Measurements from ENCODE around the gene KIAA1755. TPM values are rescaled to one million over a fixed set of nuclear protein-coding genes. Genes with fewer than 3 reads are reported as not detected.

KIAA1755 gene
- total RNA-seq, 1 experiment from 2014 or later, result 0.17 TPM

GRCh38 chr20:38181207-38181801 is 79.2 kb downstream of the KIAA1755 start:
- peaks cover 4% of the 10 kb centered on the region for H3K27me3 Mint-ChIP-seq (ENCODE audit: low read depth)
- H3K36me3 Mint-ChIP-seq (ENCODE audit: insufficient read depth in 1 of 3, low read depth in 3 of 3), result no peaks in the 10 kb centered on the region
- peaks cover 0 to 3% of the 10 kb centered on the region in 2 experiments; a peak in 1 of 4 replicates for H3K4me1 Mint-ChIP-seq
- no peak overlapping the region for H3K14ac ChIP-seq (ENCODE audit: insufficient read depth, low read length)
- H3K56ac ChIP-seq (ENCODE audit: insufficient read length, low read depth, low read length), result no peak overlapping the region
- no peak overlapping the region for H3K4ac ChIP-seq (ENCODE audit: low read depth, low read length)
- H3K79me2 ChIP-seq (ENCODE audit: insufficient read depth, low read length), result no peaks in the 10 kb centered on the region
- H2BK120ac ChIP-seq (ENCODE audit: low read depth, low read length, poor library complexity, severe bottlenecking), result no peak overlapping the region
- WGBS (ENCODE audit: extremely low coverage, insufficient read length, low lambda C conversion rate), result no CpG with 5 or more reads among the region's 7 CpGs
- no peak overlapping the region for H2BK15ac ChIP-seq (ENCODE audit: low read depth, low read length)
- no peak for DNase-seq
- no peak overlapping the region for H2AFZ ChIP-seq (ENCODE audit: low read length)
- H3K27ac Mint-ChIP-seq, result no peak overlapping the region
- H4K8ac ChIP-seq (replicated peaks; ENCODE audit: insufficient read length, low read depth, low read length), result no peak overlapping the region
- no peak overlapping the region for H2BK5ac ChIP-seq (ENCODE audit: insufficient read length, low read length)
- no peak overlapping the region for H3T11ph ChIP-seq (ENCODE audit: low read length)
- H3K23me2 ChIP-seq (ENCODE audit: insufficient read length, low read depth, low read length, poor library complexity, severe bottlenecking), result no peaks in the 10 kb centered on the region
- H2BK12ac ChIP-seq (ENCODE audit: insufficient read length, low read depth, low read length), result no peak overlapping the region
- H3K9ac ChIP-seq (ENCODE audit: extremely low read depth, insufficient read length, low read length), result no peak overlapping the region
- H3K18ac ChIP-seq (ENCODE audit: insufficient read length, low read depth, low read length), result no peak overlapping the region
- no peaks in the 10 kb centered on the region for H3K27me3 ChIP-seq (ENCODE audit: insufficient read depth, low read length)
- no peaks in the 10 kb centered on the region for H3K9me3 Mint-ChIP-seq
- no peak overlapping the region for H3K4me2 ChIP-seq (ENCODE audit: insufficient read depth, insufficient read length, low read length)
- TF ChIP-seq CTCF (conservative IDR thresholded peaks at IDR 0.05), result no peak
- H2AK5ac ChIP-seq (ENCODE audit: insufficient read length, low read length), result no peak overlapping the region
- no peaks in the 10 kb centered on the region for H3K79me1 ChIP-seq (ENCODE audit: insufficient read depth, low read depth, low read length, poor library complexity, severe bottlenecking)
- no peaks in the 10 kb centered on the region for H4K20me1 ChIP-seq (ENCODE audit: control insufficient read depth, insufficient read depth, insufficient read length)
- H3K27ac ChIP-seq (ENCODE audit: insufficient read length, low read depth, low read length), result no peak overlapping the region
- no peak overlapping the region for H2BK20ac ChIP-seq (ENCODE audit: low read depth, low read length, poor library complexity, severe bottlenecking)
- H3K4me1 ChIP-seq (ENCODE audit: insufficient read depth, low read length), result no peaks in the 10 kb centered on the region
- no peak overlapping the region for H4K5ac ChIP-seq (ENCODE audit: insufficient read length, low read depth, low read length)
- no peak overlapping the region for H3K23ac ChIP-seq (ENCODE audit: insufficient read length, low read depth, low read length)
- H3K9me3 ChIP-seq (ENCODE audit: control insufficient read depth, low read depth, low read length), result no peaks in the 10 kb centered on the region
- no peak overlapping the region for H3K4me3 Mint-ChIP-seq
- H4K91ac ChIP-seq (ENCODE audit: insufficient read length, low read depth, low read length), result no peak overlapping the region

All from H9 (cell line).